Chondrocyte (in vitro differentiated cells): ENCODE results near the gene KDM2A. TPM values are rescaled to one million over a fixed set of nuclear protein-coding genes. Genes with fewer than 3 reads are reported as not detected.
"Not testable (repeated sequence)": the region's sequence is repeated elsewhere in the genome, so short reads cannot be mapped to it uniquely, and the experiment has no call there.

Source experiments
- DNase-seq: peaks from one replicate; pipeline ENCODE4 v3.0.0; 2021; ENCODE audit warnings: mixed read lengths, low spot score
- H3K27ac Mint-ChIP-seq: one replicate; pipeline ENCODE4 v1.8.0; 2021; ENCODE audit warnings: mild to moderate bottlenecking, moderate library complexity, mixed read lengths; ENCODE audit not compliant: unreplicated experiment
- H3K27me3 Mint-ChIP-seq: 2 replicates; pipeline ENCODE4 v1.8.0; 2021; ENCODE audit warnings: low read depth, mixed read lengths
- H3K36me3 Mint-ChIP-seq: 2 replicates; pipeline ENCODE4 v1.8.0; 2021; ENCODE audit warnings: low read depth, mixed read lengths
- H3K4me1 Mint-ChIP-seq: 2 replicates; pipeline ENCODE4 v1.8.0; 2021; ENCODE audit warnings: low read depth, mild to moderate bottlenecking, mixed read lengths
- H3K4me3 Mint-ChIP-seq: one replicate; pipeline ENCODE4 v1.8.0; 2021; ENCODE audit warnings: mild to moderate bottlenecking, moderate library complexity, mixed read lengths; ENCODE audit not compliant: unreplicated experiment
- H3K9me3 Mint-ChIP-seq: 2 replicates; pipeline ENCODE4 v1.8.0; 2021; ENCODE audit warnings: low read depth, mixed read lengths
- CTCF ChIP-seq: fragments of 200-600 bp; sonication (generic); IDR thresholded peaks from 2 replicates; pipeline ENCODE4 v1.5.0; 2021; ENCODE audit warnings: antibody characterized with exemption, mild to moderate bottlenecking, moderate library complexity
- total RNA-seq: library from RNA; stranded (reverse); gene quantifications from 3 replicates; pipeline ENCODE4 v1.2.1, GENCODE V29; 2021

The KDM2A gene
- total RNA-seq, 1 donor from 2014 or later, result 54.3 TPM

GRCh38 chr11:67163006-67163405 lies 43.9 kb downstream of the KDM2A start:
- Mint-ChIP-seq H3K4me1 (peaks cover 49% of the 10 kb centered on the region), H3K27ac (no peak overlapping the region), H3K27me3 (no peaks in the 10 kb centered on the region), H3K4me3 (no peak overlapping the region), H3K9me3 (no peaks in the 10 kb centered on the region), H3K36me3 (peaks cover 2% of the 10 kb centered on the region)
- DNase-seq, result no peak
- TF ChIP-seq CTCF, result no peak

- Mint-ChIP-seq H3K4me3 (no peak overlapping the region), H3K27ac (no peak overlapping the region), H3K9me3 (no peaks in the 10 kb centered on the region), H3K4me1 (peaks cover 42% of the 10 kb centered on the region), H3K27me3 (no peaks in the 10 kb centered on the region), H3K36me3 (peaks cover 2% of the 10 kb centered on the region)
- DNase-seq, result no peak
- no peak for TF ChIP-seq CTCF
Observed at GRCh38 chr11:67165623-67166022, 46.6 kb downstream of the KDM2A start.

- Mint-ChIP-seq H3K9me3 (no peaks in the 10 kb centered on the region), H3K36me3 (peaks cover 2% of the 10 kb centered on the region), H3K4me3 (no peak overlapping the region), H3K4me1 (peaks cover 40% of the 10 kb centered on the region), H3K27me3 (no peaks in the 10 kb centered on the region), H3K27ac (no peak overlapping the region)
- DNase-seq, result no peak
- no peak for TF ChIP-seq CTCF
Observed at GRCh38 chr11:67167091-67167490, 48.0 kb downstream of the KDM2A start.

- TF ChIP-seq CTCF, result no peak
- Mint-ChIP-seq H3K9me3 (no peaks in the 10 kb centered on the region), H3K36me3 (peaks cover 3% of the 10 kb centered on the region), H3K27me3 (no peaks in the 10 kb centered on the region), H3K4me3 (no peak overlapping the region), H3K27ac (no peak overlapping the region), H3K4me1 (peaks cover 39% of the 10 kb centered on the region)
- no peak for DNase-seq
Observed at GRCh38 chr11:67167719-67168118, 48.7 kb downstream of the KDM2A start.

GRCh38 chr11:67168911-67169310 lies 49.8 kb downstream of the KDM2A start:
- not testable (repeated sequence) for DNase-seq, H3K27me3 Mint-ChIP-seq, H3K4me3 Mint-ChIP-seq, H3K36me3 Mint-ChIP-seq, H3K9me3 Mint-ChIP-seq
- Mint-ChIP-seq H3K27ac (peak overlapping the region; percentile 32), H3K4me1 (peaks cover 36% of the 10 kb centered on the region)

GRCh38 chr11:67174311-67174710 lies 55.2 kb downstream of the KDM2A start:
- DNase-seq, result no peak
- no peak for TF ChIP-seq CTCF
- peaks cover 39% of the 10 kb centered on the region for H3K4me1 Mint-ChIP-seq
- no peaks in the 10 kb centered on the region for H3K9me3 Mint-ChIP-seq
- H3K27me3 Mint-ChIP-seq, result no peaks in the 10 kb centered on the region
- peaks cover 1% of the 10 kb centered on the region for H3K36me3 Mint-ChIP-seq
- peak overlapping the region; percentile 45 for H3K27ac Mint-ChIP-seq
- H3K4me3 Mint-ChIP-seq, result no peak overlapping the region
